ENCODE data around the gene CD68. TPM values are rescaled to one million over a fixed set of nuclear protein-coding genes. Genes with fewer than 3 reads are reported as not detected.

The CD68 gene
- 12.1 and 20.0 TPM in 2 replicates for total RNA-seq

DNA sequence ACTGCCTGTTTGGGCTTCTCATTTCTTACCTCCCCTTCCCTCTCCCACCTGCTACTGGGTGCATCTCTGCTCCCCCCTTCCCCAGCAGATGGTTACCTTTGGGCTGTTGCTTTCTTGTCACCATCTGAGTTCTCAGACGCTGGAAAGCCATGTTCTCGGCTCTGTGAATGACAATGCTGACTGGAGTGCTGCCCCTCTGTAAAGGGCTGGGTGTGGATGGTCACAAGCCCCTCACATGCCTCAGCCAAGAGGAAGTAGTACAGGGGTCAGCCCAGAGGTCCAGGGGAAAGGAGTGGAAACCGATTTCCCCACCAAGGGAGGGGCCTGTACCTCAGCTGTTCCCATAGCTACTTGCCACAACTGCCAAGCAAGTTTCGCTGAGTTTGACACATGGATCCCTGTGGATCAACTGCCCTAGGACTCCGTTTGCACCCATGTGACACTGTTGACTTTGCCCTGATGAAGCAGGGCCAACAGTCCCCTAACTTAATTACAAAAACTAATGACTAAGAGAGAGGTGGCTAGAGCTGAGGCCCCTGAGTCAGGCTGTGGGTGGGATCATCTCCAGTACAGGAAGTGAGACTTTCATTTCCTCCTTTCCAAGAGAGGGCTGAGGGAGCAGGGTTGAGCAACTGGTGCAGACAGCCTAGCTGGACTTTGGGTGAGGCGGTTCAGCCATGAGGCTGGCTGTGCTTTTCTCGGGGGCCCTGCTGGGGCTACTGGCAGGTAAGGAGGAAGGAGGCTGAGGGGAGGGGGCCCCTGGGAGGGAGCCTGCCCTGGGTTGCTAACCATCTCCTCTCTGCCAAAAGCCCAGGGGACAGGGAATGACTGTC is at the start of gene CD68:
Gene CD68, plus strand, starts transcription at position 638 of the 833 bp plus-strand sequence. Its CDS starts 40 bp downstream, at position 678.

GRCh38 chr17:7548585-7549400 is 30.6 kb upstream of the CD68 start, which contains the start of gene TNFSF12:
Gene TNFSF12, plus strand, starts transcription at chr17:7549058. Its CDS starts 96 bp downstream, at chr17:7549154.

DNA sequence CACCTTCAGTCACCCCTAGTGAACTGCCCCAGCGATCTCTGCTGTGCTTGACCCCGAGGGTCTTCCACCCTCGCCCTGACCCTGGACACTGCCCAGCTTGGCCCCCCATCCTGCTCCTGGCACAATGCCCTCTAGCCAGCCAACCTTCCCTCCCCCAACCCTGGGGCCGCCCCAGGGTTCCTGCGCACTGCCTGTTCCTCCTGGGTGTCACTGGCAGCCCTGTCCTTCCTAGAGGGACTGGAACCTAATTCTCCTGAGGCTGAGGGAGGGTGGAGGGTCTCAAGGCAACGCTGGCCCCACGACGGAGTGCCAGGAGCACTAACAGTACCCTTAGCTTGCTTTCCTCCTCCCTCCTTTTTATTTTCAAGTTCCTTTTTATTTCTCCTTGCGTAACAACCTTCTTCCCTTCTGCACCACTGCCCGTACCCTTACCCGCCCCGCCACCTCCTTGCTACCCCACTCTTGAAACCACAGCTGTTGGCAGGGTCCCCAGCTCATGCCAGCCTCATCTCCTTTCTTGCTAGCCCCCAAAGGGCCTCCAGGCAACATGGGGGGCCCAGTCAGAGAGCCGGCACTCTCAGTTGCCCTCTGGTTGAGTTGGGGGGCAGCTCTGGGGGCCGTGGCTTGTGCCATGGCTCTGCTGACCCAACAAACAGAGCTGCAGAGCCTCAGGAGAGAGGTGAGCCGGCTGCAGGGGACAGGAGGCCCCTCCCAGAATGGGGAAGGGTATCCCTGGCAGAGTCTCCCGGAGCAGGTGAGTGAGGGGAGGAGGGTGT is 20.7 kb upstream of the CD68 start, which contains the start of gene TNFSF13:
Gene TNFSF13, plus strand, starts transcription at position 207 of the 776 bp plus-strand sequence. Its CDS starts 290 bp downstream, at position 497.

DNA sequence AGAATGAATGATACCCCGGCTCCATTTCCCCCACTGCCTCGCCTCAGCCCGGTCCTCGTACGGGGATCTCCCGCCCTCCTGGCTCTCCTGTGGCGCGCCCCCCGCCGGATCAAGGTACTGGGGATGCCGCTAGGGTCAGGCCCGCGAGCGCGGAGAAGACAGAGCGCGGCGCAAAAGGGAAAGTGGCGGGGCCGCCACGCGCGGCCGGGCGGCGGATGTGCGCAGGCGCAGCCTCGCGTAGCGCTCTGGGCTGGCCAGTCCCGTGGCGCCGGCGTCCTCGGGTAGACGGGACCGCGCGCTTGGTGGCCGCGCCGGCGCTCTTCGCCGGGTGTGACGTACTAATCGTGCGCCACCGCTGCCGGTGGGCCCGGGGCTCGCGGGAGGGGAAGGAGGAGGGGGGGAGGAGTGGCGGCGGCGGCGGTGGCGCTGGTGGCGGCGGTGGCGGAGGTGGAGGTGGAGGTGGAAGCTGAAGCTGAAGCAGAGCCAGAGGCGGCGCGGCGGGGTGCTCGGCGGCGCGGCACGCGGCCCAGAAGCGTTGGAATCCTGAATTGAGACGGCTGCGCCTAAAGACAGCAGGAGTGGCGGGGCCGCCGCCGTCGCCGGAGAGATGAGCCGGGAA is 17.7 kb upstream of the CD68 start, which contains the start of gene SENP3:
Gene SENP3, plus strand, starts transcription at position 331 of the 619 bp plus-strand sequence. CDS start 1,158 bp downstream, outside the sequence.

GRCh38 chr17:7583253-7584109 is 4.0 kb downstream of the CD68 start, which contains the start of gene MPDU1:
Gene MPDU1, plus strand, starts transcription at chr17:7583852. Its CDS starts 11 bp downstream, at chr17:7583863.

DNA sequence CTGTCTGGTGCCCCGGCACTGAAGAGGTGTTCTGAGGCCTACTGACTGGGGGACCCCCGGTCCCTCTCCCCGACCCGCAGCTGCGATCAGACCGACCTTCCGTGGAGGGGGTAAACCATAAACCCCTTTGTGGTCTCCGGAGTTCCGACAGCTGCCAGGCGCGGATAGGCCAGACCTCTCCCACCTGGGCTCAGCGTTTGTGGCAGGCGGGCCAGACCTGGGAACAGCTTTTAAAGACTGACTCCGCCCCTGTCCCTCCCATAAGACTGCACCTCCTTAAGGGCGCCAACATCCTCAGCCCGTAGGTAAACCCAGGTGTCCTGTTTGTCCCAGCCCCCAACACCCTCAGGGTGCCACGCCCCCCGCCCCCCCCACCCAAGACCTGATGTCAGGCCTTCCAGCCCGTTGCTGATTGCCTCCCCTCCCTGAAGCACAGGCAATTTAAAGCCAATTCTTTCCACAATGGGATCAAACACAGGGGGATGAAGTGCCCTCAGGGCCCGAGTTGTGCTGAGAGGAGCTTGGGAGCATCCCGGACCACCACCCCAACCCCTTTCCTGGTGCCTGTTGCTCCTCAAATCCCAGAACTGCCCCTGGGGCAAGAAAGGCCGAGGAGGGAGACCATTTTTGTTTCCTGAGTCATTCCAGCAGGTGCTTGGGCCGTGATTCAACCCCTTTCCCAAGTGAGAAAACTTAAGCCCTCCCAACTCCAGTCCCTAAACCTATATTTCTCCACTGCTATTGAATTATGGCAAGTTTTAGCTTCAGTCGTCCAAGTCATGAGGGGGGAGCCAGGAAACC is 10.7 kb downstream of the CD68 start, which contains the start of gene SOX15:
Gene SOX15, minus strand, starts transcription at position 204 of the 801 bp plus-strand sequence. CDS start 418 bp downstream, outside the sequence.

GRCh38 chr17:7614425-7615264 is 35.2 kb downstream of the CD68 start, which contains the start of gene FXR2:
Gene FXR2, minus strand, starts transcription at chr17:7614897. Its CDS starts 365 bp downstream, at chr17:7614532.

GRCh38 chr17:7627250-7628121 is 48.0 kb downstream of the CD68 start, which contains the start of gene SAT2:
Gene SAT2, minus strand, starts transcription at chr17:7627821. Its CDS starts 186 bp downstream, at chr17:7627635.

GRCh38 chr17:7629939-7630571 is 50.6 kb downstream of the CD68 start, which contains the start of gene SHBG:
Gene SHBG, plus strand, starts transcription at chr17:7630135. Its CDS starts 38 bp downstream, at chr17:7630173.

Other genes with a start within 250 kb of the CD68 start
- 0.38 and 0.65 TPM in 2 replicates for gene ACAP1, start 243.1 kb upstream of the CD68 start, total RNA-seq
- gene KCTD11, start 227.5 kb upstream of the CD68 start, total RNA-seq: 13.5 and 19.6 TPM in 2 replicates
- gene TMEM95, start 224.5 kb upstream of the CD68 start, total RNA-seq: not detected in 2 replicates
- gene TNK1, start 198.5 kb upstream of the CD68 start, total RNA-seq: 2.6 and 4.6 TPM in 2 replicates
- 69.7 and 127 TPM in 2 replicates for gene PLSCR3, start 185.1 kb upstream of the CD68 start, total RNA-seq
- gene TMEM256, start 175.5 kb upstream of the CD68 start, total RNA-seq: 250 and 289 TPM in 2 replicates
- gene NLGN2, start 171.8 kb upstream of the CD68 start, total RNA-seq: 9.3 and 24.3 TPM in 2 replicates
- not detected in 2 replicates for gene SPEM1, start 159.3 kb upstream of the CD68 start, total RNA-seq
- not detected in 2 replicates for gene SPEM2, start 154.0 kb upstream of the CD68 start, total RNA-seq
- not detected in 2 replicates for gene SPEM3, start 150.8 kb upstream of the CD68 start, total RNA-seq
- 12.9 and 19.5 TPM in 2 replicates for gene TMEM102, start 144.2 kb upstream of the CD68 start, total RNA-seq
- 0.49 and 2.2 TPM in 2 replicates for gene FGF11, start 140.1 kb upstream of the CD68 start, total RNA-seq
- gene CHRNB1, start 134.6 kb upstream of the CD68 start, total RNA-seq: 6.4 and 17.1 TPM in 2 replicates
- gene ZBTB4, start 100.0 kb upstream of the CD68 start, total RNA-seq: 17.9 and 31.6 TPM in 2 replicates
- gene SLC35G6, start 98.2 kb upstream of the CD68 start, total RNA-seq: not detected in 2 replicates
- gene POLR2A, start 95.3 kb upstream of the CD68 start, total RNA-seq: 74.3 and 158 TPM in 2 replicates
- gene TNFSF12, start 30.6 kb upstream of the CD68 start, total RNA-seq: 13.5 and 25.2 TPM in 2 replicates
- gene TNFSF13, start 20.9 kb upstream of the CD68 start, total RNA-seq: 0.81 and 4.7 TPM in 2 replicates
- 61.2 and 89.3 TPM in 2 replicates for gene SENP3, start 17.7 kb upstream of the CD68 start, total RNA-seq
- 113 and 243 TPM in 2 replicates for gene MPDU1, start 4.2 kb downstream of the CD68 start, total RNA-seq
- 0.98 and 4.3 TPM in 2 replicates for gene SOX15, start 10.5 kb downstream of the CD68 start, total RNA-seq
- 41.2 and 42.3 TPM in 2 replicates for gene FXR2, start 35.3 kb downstream of the CD68 start, total RNA-seq
- gene SAT2, start 48.2 kb downstream of the CD68 start, total RNA-seq: 28.4 and 40.6 TPM in 2 replicates
- 0.89 TPM in 1 of 2 replicates, not detected in the other for gene SHBG, start 50.5 kb downstream of the CD68 start, total RNA-seq
- 0.13 TPM in 1 of 2 replicates, not detected in the other for gene ATP1B2, start 71.3 kb downstream of the CD68 start, total RNA-seq
- gene TP53, start 107.9 kb downstream of the CD68 start, total RNA-seq: 66.6 and 70.0 TPM in 2 replicates
- gene WRAP53, start 108.8 kb downstream of the CD68 start, total RNA-seq: 11.2 and 36.3 TPM in 2 replicates
- gene EFNB3, start 125.6 kb downstream of the CD68 start, total RNA-seq: 0.81 and 3.8 TPM in 2 replicates
- under 0.01 and 0.16 TPM in 2 replicates for gene DNAH2, start 138.1 kb downstream of the CD68 start, total RNA-seq